Measurements from ENCODE around the gene SLC37A2. TPM values are rescaled to one million over a fixed set of nuclear protein-coding genes. Genes with fewer than 3 reads are reported as not detected.

Gene SLC37A2
- total RNA-seq, 1 donor from 2014 or later, result 3.8 TPM

- DNase-seq (no peak), ATAC-seq (ENCODE audit: poor library complexity) (no peak)
- intact Hi-C loops (cut with DNase I), result no loop called here
Measured at GRCh38 chr11:125129316-125129993, 66.3 kb downstream of the SLC37A2 start.

GRCh38 chr11:125132071-125132470, 69.0 kb downstream of the SLC37A2 start:
- DNase-seq (no peak), ATAC-seq (ENCODE audit: poor library complexity) (no peak)
- intact Hi-C loops (cut with DNase I), result no loop called here

GRCh38 chr11:125132596-125132995, 69.5 kb downstream of the SLC37A2 start:
- intact Hi-C loops (cut with DNase I), result no loop called here
- ATAC-seq (ENCODE audit: poor library complexity) (no peak), DNase-seq (no peak)

GRCh38 chr11:125136001-125136400, 72.9 kb downstream of the SLC37A2 start:
- intact Hi-C loops (cut with DNase I), result no loop called here
- DNase-seq, result no peak
- ATAC-seq (ENCODE audit: poor library complexity), result no peak

- DNase-seq (no peak), ATAC-seq (ENCODE audit: poor library complexity) (no peak)
- intact Hi-C loops (cut with DNase I), result no loop called here
Measured at GRCh38 chr11:125138966-125139365, 75.9 kb downstream of the SLC37A2 start.

GRCh38 chr11:125139778-125140177, 76.7 kb downstream of the SLC37A2 start:
- intact Hi-C loops (cut with DNase I), result loop anchor here (5.0 kb wide), 1 partner anchor 177 kb away; no protein-coding TSS in a partner anchor
- no peak for ATAC-seq (ENCODE audit: poor library complexity)
- no peak for DNase-seq

Other genes starting within 250 kb of the SLC37A2 start
- gene ROBO3, start 197.9 kb upstream of the SLC37A2 start, total RNA-seq, result 3.0 TPM
- 21.9 TPM for gene ROBO4, start 165.4 kb upstream of the SLC37A2 start, total RNA-seq
- not detected for gene HEPN1, start 144.1 kb upstream of the SLC37A2 start, total RNA-seq
- gene HEPACAM, start 127.3 kb upstream of the SLC37A2 start, total RNA-seq, result 0.35 TPM
- gene CCDC15, start 109.1 kb upstream of the SLC37A2 start, total RNA-seq, result 0.24 TPM
- gene TMEM218, start 48.3 kb downstream of the SLC37A2 start, total RNA-seq, result 6.7 TPM
- 5.8 TPM for gene PKNOX2, start 101.4 kb downstream of the SLC37A2 start, total RNA-seq

Data from Right ventricle myocardium superior (tissue), 1 donor.